GM19328 (cell line): Measurements from ENCODE around the gene TRAIP.
A peak's percentile ranks its signal among the peaks of the same experiment; 100 is the strongest.
"Not testable (repeated sequence)": the region's sequence is repeated elsewhere in the genome, so short reads cannot be mapped to it uniquely, and the experiment has no call there.

Source experiments
- ATAC-seq: cut with Tn5 transposase; IDR thresholded peaks from one replicate; pipeline ENCODE4 v1.9.1; 2021; ENCODE audit warnings: mild to moderate bottlenecking, moderate library complexity; ENCODE audit not compliant: unreplicated experiment

TRAIP gene

GRCh38 chr3:49793486-49794085, 62.8 kb downstream of the TRAIP start:
- ATAC-seq: no peak

DNA sequence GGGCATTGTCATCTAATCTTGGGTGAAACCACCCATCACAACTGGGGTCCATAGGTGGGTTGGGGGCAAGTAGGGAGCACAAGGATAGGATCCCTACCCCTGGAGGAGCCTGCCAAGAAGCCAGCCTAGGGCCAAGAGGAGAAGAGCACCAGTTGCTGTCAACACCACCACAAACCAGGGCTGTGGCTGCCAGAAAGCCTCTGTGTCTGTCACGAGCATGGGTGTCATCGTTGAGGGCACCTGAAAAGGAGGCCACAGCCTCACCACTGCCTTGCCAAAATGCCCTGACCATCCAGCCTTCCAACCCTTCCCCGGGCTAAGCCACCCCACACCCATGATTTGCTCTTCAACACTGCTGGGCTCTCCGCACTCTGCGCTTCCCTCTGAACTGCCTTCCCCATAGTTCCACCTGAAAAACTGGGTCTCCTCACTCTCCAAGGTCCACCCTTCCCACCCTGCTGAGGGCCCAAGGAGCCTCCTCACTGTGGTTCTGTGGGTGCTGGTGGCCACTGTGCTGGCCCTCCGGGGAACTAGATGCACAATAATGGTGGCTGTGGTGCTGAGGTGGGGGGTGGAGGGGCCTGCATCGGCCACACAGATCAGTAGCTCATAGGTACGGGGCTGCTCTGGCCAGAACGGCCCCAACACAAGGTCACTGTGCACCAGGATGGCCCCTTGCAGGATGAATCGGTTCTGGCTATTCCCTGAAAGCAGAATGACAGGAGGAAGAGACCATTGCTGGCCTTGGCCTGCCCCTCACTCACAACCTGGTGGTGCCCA, 63.8 kb downstream of the TRAIP start:
- ATAC-seq: no peak

GRCh38 chr3:49791571-49791970, 64.8 kb downstream of the TRAIP start:
- no peak for ATAC-seq

DNA sequence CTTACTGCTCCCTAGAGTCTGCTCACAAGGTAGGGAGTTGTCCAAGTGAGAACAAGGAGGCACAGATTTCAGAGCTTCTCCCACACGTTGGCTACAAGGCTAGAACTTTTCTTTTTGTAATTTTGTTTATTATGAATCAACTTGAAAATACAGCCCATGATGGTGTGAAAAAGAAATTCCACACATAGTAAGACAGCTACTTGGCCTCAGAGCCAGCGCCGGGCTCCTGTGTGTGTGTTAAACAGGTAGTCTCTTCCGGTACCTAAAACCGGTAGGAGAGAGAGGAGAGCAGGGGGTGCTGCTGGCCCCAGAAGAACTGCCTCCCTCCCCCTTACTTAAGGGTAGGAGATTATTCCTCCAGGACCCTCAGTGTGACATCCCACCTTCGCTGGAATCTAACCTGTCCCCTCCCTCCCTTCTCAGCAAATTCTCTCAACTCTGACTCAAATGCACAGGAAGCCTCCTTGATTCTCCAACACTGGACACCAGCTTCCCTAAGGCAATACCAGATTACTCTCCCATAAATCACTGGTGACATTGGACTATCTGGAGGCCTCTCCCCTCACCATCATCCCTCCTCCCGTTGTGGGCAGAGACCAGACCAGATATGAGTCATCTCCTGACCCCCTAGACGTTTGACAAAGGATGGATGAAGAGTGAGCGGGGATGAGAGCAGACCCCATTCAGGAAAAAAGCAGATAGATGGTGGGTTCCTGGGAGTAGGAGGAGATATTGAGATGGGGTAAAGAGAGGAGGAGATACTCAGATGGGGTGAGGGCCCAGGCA, 65.5 kb downstream of the TRAIP start:
- ATAC-seq: no peak

- ATAC-seq: no peak
Observed at GRCh38 chr3:49788056-49788455, 68.3 kb downstream of the TRAIP start.

DNA sequence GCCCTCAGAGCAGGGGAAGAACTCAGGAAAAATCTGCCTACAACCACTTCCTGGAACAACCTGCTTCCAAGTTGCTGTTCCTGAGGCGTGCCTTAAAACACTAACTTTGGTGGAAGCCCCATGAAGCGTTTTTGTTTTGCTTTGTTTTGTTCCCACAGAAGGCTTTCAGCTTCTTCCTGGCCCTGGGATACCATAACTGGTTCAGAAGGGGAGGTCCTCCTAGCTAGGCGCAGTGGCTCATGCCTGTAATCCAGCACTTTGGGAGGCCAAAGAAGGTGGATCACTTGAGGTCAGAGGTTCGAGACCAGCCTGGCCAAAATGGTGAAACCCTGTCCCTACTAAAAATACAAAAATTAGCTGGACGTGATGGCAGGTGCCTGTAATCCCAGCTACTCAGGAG, 68.8 kb downstream of the TRAIP start:
- ATAC-seq: no peak

GRCh38 chr3:49787182-49787464, 69.2 kb downstream of the TRAIP start:
- no peak for ATAC-seq

DNA sequence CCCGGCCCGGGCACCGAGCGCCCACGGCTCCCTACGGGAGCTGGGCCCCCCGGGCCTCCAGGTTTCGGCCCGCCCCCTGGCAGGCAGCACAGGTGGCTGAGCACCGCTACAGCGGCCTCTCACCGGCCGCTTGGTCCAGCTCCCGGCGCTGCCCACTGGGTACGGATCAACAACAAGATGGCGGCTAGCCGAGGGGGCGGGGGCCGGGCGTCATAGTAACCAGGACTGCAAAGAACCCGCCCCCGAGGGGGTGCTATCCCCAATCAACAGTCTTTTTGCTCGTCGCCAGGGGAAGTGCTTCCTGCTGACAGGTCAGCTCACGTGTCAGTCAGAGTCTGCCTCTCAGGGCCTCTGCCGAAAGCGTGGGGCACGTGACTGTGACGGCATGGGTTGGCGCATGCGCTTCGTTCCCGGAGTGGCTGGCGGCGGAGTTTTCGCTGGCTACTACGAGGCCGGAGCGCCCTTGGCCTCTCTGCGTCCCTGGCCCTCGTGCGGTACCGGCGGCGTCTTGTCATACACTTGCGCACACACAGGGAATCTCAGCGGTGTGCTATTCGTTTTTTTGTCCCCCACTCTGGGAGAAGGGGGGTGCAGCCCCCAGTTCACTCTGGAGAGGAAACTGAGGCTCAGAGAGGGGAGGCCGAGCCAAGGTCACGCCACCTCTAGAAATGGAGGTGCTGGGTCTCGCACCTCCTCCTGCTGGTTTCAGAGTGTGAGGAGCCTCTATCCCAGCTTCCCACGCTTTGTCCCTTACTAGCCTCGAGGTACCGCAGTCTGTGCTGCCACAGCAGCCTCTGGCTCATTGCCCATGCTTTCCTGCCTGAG, 69.8 kb downstream of the TRAIP start, which contains the start of gene IP6K1:
Gene IP6K1, minus strand, starts transcription at position 186 of the 825 bp plus-strand sequence. CDS start 38,502 bp downstream, outside the sequence.
- ATAC-seq: peak; percentile 94

DNA sequence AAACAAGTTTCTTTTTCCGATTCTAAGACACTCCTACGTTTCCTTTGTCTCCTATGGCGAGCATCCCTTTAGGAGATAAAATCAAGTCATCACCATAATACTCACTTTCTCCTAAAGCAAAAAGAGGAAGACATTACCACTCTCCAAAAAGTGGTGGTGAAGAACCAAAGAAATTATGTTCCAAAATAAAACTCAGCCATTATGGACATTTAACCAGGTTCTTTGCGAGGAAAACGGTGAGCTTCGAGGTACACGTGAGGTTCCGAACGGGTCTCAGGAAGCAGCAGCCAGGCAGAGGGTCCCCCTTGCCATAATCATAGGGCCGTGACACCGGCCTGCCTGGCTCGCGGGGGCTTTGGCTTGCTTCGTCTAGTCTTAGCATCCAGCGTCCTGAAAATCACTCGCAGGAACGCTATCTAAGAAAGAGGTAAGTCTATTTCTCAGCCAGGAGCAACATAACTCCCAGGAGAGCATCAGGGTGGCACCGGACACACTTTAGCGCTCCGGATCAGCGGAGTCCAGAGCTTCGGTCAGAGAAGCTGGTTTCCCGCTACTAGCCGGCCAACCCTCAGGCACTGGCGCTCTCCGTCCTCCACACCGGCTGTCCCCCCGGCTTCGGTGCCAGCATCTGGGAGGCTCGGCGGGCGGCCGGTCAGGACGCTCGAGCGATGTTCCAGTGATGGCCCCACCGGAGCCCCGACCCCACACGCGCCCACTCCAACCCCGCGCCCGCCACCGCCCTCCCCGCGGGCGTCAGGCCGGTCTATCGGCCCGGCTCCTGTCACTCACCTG, 70.6 kb downstream of the TRAIP start:
- peak; percentile 36 for ATAC-seq

- ATAC-seq: not testable (repeated sequence)
Observed at GRCh38 chr3:49782277-49782676, 74.1 kb downstream of the TRAIP start.

DNA sequence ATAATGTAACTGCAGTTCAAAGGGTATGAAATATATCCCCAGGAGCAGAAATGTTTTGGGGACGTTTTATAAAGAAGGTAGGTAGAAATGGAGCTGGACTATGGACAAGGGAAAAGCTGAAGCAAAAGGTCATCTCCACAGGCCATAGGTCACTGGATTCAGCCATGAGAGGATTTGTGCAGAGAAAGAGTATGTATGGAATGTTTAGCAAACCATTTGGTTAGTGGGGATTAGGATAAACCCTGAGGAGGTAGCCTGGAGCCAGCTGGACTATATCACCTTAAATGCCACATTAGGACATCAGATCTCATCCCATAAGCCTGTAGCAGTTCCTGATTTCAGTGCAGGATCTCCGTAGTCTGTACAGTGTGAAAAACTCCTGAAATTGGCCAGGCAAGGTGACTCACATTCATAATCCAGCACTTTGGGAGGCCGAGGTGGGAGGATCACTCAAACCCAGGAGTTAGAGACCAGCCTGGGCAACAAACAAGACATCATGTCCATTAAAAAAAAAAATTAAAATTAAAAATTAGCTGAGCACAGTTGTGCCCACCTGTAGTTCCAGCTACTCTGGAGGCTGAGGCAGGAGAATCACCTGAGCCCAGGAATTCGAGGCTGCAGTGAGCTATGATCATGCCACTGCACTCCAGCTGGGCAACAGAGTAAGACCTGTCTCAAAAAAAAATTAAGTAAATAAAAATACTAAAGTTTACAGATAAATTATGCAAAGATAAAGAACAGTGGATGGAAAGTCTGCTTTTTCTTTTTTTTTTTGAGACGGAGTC, 74.8 kb downstream of the TRAIP start:
- ATAC-seq: no peak

DNA sequence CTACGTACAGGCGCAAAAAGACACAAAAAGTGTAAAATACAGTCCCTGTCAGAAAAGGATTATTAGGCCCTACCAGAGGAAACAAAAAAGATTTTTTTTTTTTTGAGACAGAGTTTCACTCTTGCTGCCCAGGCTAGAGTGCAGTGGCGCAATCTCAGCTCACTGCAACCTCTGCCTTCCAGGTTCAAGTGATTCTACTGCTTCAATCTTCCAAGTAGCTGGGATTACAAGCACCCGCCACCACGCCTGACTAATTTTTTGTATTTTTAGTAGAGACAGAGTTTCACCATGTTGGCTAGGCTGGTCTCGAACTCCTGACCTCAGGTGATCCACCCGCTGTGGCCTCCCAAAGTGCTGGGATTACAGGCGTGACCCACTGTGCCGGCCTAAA, 75.4 kb downstream of the TRAIP start:
- ATAC-seq: not testable (repeated sequence)

GRCh38 chr3:49780080-49780974, 76.0 kb downstream of the TRAIP start:
- no peak for ATAC-seq

DNA sequence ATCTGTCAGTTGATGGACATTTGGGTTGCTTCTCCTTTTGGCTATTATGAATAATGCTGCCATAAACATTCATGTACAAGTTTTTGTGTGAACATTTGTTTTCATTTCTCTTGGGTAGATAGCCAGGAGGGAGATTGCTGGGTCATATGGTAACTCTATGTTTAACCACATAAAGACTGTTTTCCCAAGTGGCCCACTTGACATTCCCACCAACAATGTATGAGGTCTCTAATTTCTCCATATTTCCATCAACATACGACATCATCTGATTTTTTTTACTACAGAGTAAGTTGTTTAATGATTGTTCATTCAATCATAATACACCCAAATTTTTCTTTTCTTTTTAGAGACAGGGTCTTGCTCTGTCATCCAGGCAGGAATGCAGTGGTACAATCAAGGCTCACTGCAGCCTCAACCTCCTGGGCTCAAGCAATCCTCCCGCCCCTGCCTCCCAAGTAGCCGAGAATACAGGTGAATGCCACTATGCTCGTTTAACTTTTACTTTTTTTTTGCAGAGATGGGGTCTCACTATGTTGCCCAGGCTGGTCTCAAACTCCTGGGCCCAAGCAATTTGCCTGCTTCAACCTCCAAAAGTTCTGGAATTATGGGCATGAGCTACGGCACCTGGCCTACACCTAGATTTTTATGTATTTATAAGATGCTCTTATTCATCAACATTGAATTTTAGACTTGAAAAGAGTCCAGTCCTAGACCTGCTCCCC, 76.8 kb downstream of the TRAIP start:
- no peak for ATAC-seq
